HepG2 (cell line): ENCODE measurements around the gene SH3GL1. TPM values are rescaled to one million over a fixed set of nuclear protein-coding genes. Genes with fewer than 3 reads are reported as not detected.

Experiments used
- CAMTA2 ChIP-seq: sonication (generic); formaldehyde crosslinking; IDR thresholded peaks from 2 replicates; pipeline ENCODE4 v1.4.0; 2020; ENCODE audit warnings: mild to moderate bottlenecking, missing genetic modification reagents, borderline replicate concordance
- CHD4 ChIP-seq: fragments of 200-600 bp; sonication (generic); IDR thresholded peaks from 2 replicates; pipeline ENCODE4 v1.7.0; 2017; ENCODE audit warnings: mild to moderate bottlenecking, low read length, borderline replicate concordance
- CREB1 ChIP-seq, 2 experiments: fragments of 450-650 bp in 1 of 2; IDR thresholded peaks; 2 replicates each; pipeline ENCODE4 v1.6.1; 2016 to 2017; ENCODE audit warnings: control low read depth in 1 of 2, mild to moderate bottlenecking in 1 of 2, missing compliant biosample characterization in 1 of 2, missing genetic modification characterization in 1 of 2
- EZH2 ChIP-seq: conservative IDR thresholded peaks from 2 replicates; pipeline ENCODE4 v1.6.1; 2012; ENCODE audit warnings: mild to moderate bottlenecking, low read depth, low read length, moderate library complexity
- MAFF ChIP-seq: IDR thresholded peaks from 2 replicates; pipeline ENCODE4 v1.6.1; 2011; ENCODE audit warnings: low read depth, low read length, improper control_type of control experiment
- NR1H2 ChIP-seq: sonication (generic); formaldehyde crosslinking; IDR thresholded peaks from 2 replicates; pipeline ENCODE4 v1.8.1; 2022; ENCODE audit warnings: low read depth, missing genetic modification reagents, borderline replicate concordance
- NR2F2 ChIP-seq: IDR thresholded peaks from 2 replicates; pipeline ENCODE4 v1.6.1; 2012; ENCODE audit warnings: low read depth, inconsistent platforms, borderline replicate concordance
- SMAD9 ChIP-seq: sonication (generic); formaldehyde crosslinking; IDR thresholded peaks from 2 replicates; pipeline ENCODE4 v1.5.1; 2020; ENCODE audit warnings: mild to moderate bottlenecking, missing genetic modification reagents
- ZMYM3 ChIP-seq: sonication (generic); formaldehyde crosslinking; IDR thresholded peaks from 2 replicates; pipeline ENCODE4 v1.5.1; 2020; ENCODE audit warnings: mild to moderate bottlenecking, missing genetic modification reagents
- ZNF382 ChIP-seq: sonication (generic); formaldehyde crosslinking; IDR thresholded peaks from 2 replicates; pipeline ENCODE4 v1.5.0; 2020; ENCODE audit warnings: missing genetic modification reagents, mild to moderate bottlenecking, borderline replicate concordance
- ZNF563 ChIP-seq: sonication (generic); formaldehyde crosslinking; IDR thresholded peaks from 2 replicates; pipeline ENCODE4 v1.8.0; 2022; ENCODE audit warnings: mild to moderate bottlenecking, moderate library complexity, missing genetic modification reagents
- ZNF841 ChIP-seq: sonication (generic); formaldehyde crosslinking; IDR thresholded peaks from 2 replicates; pipeline ENCODE4 v1.8.1; 2023; ENCODE audit warnings: missing genetic modification reagents, borderline replicate concordance
- polyA plus RNA-seq, 8 experiments: library from polyadenylated mRNA; depleted of rRNA in 3 of 8; stranded (reverse) in 7 of 8; unstranded in 1 of 8; fragments of >200 nt; fragmentation: Illumina TruSeq in 4 of 8; extraction: Trizol in 4 of 8; gene quantifications; 2 replicates each; pipeline versions ENCODE4 v1.2.1 to v1.2.3, GENCODE V29; 2011 to 2016; ENCODE audit warnings: low read depth in 4 of 8, missing spikeins in 1 of 8, mixed read lengths in 1 of 8; ENCODE audit not compliant: insufficient read depth in 1 of 8
- total RNA-seq, 5 experiments: library from RNA; depleted of rRNA; stranded (reverse); fragments of >200 nt; fragmentation: Illumina TruSeq; extraction: Trizol; gene quantifications; 2 replicates each; pipeline ENCODE4 v1.2.3, GENCODE V29; 2016; ENCODE audit warnings: low read depth in 1 of 5
- TF ChIP-seq, protein P1 (sequence below), 2 experiments: sonication (generic) in 1 of 2; formaldehyde crosslinking in 1 of 2; IDR thresholded peaks; 2 replicates each; pipeline versions ENCODE4 v1.4.0 to v1.6.1; 2018 to 2020; ENCODE audit warnings: missing genetic modification reagents in 2 of 2, borderline replicate concordance in 1 of 2, low read depth in 1 of 2, mild to moderate bottlenecking in 1 of 2, missing biosample characterization in 1 of 2
- TF ChIP-seq, protein P2 (sequence below): sonication (generic); formaldehyde crosslinking; IDR thresholded peaks from 2 replicates; pipeline ENCODE4 v1.8.0; 2022; ENCODE audit warnings: missing genetic modification reagents, mild to moderate bottlenecking, moderate library complexity, borderline replicate concordance
- TF ChIP-seq, protein P3 (sequence below): sonication (generic); formaldehyde crosslinking; IDR thresholded peaks from 2 replicates; pipeline ENCODE4 v1.8.0; 2022; ENCODE audit warnings: mild to moderate bottlenecking, missing genetic modification reagents, moderate library complexity
- TF ChIP-seq, protein P4 (sequence below): sonication (generic); formaldehyde crosslinking; conservative IDR thresholded peaks from 2 replicates; pipeline ENCODE4 v1.8.0; 2022; ENCODE audit warnings: missing genetic modification reagents

Gene SH3GL1
- total and polyA plus RNA-seq, 2 of the 13 experiments (the other 11 are each of a cell fraction or from before 2014, with no cell fraction given) = 33.0 to 45.1 TPM

DNA sequence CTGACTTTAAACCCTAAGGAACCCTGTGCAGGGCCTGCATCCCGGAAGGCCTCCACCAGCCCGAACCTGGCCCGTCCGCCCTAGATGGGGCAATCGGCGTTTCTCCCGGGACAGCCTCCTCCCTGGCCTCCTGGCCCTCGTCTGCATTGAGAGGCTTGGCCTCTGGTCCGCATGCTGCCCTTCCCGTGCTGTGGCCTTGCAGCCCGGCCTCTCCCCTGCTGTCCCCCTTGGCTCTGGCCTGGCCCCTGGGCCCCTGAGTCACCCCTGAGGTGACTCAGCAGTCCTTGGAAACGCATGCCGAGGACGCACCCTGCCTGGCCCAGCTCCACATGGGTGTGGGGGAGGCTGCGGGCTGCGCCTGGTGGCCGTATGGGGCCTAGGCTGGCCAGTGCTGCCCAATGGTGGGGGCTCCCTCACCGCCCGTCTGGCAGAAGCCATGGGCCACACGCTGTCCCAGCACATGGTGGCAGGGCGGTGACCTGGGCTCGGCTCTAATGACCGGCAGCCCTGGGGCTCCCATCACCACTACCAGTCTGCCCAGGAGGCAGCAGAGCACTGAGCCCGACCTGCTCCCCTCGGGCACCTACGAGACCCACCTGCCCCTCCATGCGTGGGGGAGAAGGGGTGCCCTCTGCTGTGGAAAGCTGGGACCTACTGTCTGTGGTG lies 25.7 kb downstream of the SH3GL1 start (continued):
- TF ChIP-seq, protein P1, sequence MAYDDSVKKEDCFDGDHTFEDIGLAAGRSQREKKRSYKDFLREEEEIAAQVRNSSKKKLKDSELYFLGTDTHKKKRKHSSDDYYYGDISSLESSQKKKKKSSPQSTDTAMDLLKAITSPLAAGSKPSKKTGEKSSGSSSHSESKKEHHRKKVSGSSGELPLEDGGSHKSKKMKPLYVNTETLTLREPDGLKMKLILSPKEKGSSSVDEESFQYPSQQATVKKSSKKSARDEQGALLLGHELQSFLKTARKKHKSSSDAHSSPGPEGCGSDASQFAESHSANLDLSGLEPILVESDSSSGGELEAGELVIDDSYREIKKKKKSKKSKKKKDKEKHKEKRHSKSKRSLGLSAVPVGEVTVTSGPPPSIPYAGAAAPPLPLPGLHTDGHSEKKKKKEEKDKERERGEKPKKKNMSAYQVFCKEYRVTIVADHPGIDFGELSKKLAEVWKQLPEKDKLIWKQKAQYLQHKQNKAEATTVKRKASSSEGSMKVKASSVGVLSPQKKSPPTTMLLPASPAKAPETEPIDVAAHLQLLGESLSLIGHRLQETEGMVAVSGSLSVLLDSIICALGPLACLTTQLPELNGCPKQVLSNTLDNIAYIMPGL (CRISPR knock-in tag; IDR thresholded peaks at IDR 0.05; ENCODE audit: borderline replicate concordance in 1 of 2, low read depth in 1 of 2) = peak; percentile 62 to 72; a peak in 2 of 4 replicates
- TF ChIP-seq ZNF841 (no peak), NR1H2 (CRISPR knock-in tag) (no peak), ZNF563 (CRISPR knock-in tag) (peak; percentile 71; the same call in 1 of the 2 replicates), CHD4 (peak; percentile 51; the same call in 1 of the 2 replicates), MAFF (peak; percentile 92), ZMYM3 (CRISPR knock-in tag) (peak; percentile 72), ZNF382 (CRISPR knock-in tag) (no peak), CAMTA2 (CRISPR knock-in tag) (no peak), EZH2 (no peak), CREB1 (IDR thresholded peaks at IDR 0.05) (no peak), CREB1 (CRISPR knock-in tag; IDR thresholded peaks at IDR 0.05) (no peak), SMAD9 (CRISPR knock-in tag) (0 out of 2 replicates have a peak, but pooled peaks have one; percentile 79), NR2F2 (no peak)
- TF ChIP-seq, protein P2, sequence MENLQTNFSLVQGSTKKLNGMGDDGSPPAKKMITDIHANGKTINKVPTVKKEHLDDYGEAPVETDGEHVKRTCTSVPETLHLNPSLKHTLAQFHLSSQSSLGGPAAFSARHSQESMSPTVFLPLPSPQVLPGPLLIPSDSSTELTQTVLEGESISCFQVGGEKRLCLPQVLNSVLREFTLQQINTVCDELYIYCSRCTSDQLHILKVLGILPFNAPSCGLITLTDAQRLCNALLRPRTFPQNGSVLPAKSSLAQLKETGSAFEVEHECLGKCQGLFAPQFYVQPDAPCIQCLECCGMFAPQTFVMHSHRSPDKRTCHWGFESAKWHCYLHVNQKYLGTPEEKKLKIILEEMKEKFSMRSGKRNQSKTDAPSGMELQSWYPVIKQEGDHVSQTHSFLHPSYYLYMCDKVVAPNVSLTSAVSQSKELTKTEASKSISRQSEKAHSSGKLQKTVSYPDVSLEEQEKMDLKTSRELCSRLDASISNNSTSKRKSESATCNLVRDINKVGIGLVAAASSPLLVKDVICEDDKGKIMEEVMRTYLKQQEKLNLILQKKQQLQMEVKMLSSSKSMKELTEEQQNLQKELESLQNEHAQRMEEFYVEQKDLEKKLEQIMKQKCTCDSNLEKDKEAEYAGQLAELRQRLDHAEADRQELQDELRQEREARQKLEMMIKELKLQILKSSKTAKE = peak; percentile 74; the same call in 1 of the 2 replicates
- TF ChIP-seq, protein P3, sequence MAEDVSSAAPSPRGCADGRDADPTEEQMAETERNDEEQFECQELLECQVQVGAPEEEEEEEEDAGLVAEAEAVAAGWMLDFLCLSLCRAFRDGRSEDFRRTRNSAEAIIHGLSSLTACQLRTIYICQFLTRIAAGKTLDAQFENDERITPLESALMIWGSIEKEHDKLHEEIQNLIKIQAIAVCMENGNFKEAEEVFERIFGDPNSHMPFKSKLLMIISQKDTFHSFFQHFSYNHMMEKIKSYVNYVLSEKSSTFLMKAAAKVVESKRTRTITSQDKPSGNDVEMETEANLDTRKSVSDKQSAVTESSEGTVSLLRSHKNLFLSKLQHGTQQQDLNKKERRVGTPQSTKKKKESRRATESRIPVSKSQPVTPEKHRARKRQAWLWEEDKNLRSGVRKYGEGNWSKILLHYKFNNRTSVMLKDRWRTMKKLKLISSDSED = no peak
- TF ChIP-seq, protein P4, sequence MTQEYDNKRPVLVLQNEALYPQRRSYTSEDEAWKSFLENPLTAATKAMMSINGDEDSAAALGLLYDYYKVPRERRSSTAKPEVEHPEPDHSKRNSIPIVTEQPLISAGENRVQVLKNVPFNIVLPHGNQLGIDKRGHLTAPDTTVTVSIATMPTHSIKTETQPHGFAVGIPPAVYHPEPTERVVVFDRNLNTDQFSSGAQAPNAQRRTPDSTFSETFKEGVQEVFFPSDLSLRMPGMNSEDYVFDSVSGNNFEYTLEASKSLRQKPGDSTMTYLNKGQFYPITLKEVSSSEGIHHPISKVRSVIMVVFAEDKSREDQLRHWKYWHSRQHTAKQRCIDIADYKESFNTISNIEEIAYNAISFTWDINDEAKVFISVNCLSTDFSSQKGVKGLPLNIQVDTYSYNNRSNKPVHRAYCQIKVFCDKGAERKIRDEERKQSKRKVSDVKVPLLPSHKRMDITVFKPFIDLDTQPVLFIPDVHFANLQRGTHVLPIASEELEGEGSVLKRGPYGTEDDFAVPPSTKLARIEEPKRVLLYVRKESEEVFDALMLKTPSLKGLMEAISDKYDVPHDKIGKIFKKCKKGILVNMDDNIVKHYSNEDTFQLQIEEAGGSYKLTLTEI = no peak
